Mesenchymal stem cell (in vitro differentiated cells and primary cell): ENCODE data around the gene PRKACA.
A peak's percentile ranks its signal among the peaks of the same experiment; 100 is the strongest.

Experiments
- DNase-seq: peaks from one replicate; pipeline ENCODE4 v3.0.0-alpha.2; 2013
- H2AFZ ChIP-seq: one replicate; pipeline ENCODE4 v1.6.1; 2013; ENCODE audit warnings: low read depth, mild to moderate bottlenecking, control low read depth, inconsistent platforms, low read length, moderate library complexity
- H2AK5ac ChIP-seq: 2 replicates; pipeline ENCODE4 v1.6.1; 2013; ENCODE audit warnings: low read length, moderate library complexity, mild to moderate bottlenecking, inconsistent platforms; ENCODE audit not compliant: severe bottlenecking
- H2BK120ac ChIP-seq: one replicate; pipeline ENCODE4 v1.6.1; 2013; ENCODE audit warnings: low read depth, mild to moderate bottlenecking, inconsistent platforms, low read length, moderate library complexity
- H2BK12ac ChIP-seq, 2 experiments: one replicate each; pipeline ENCODE4 v1.6.1; 2013; ENCODE audit warnings: inconsistent platforms in 2 of 2, low read length in 2 of 2, mild to moderate bottlenecking in 2 of 2, moderate library complexity in 2 of 2, control low read depth in 1 of 2
- H2BK15ac ChIP-seq: one replicate; pipeline ENCODE4 v1.6.1; 2013; ENCODE audit warnings: mild to moderate bottlenecking, low read depth, inconsistent platforms; ENCODE audit not compliant: poor library complexity, severe bottlenecking
- H2BK5ac ChIP-seq: 2 replicates; pipeline ENCODE4 v1.6.1; 2013; ENCODE audit warnings: low read depth, mild to moderate bottlenecking, low read length, control low read depth, inconsistent platforms; ENCODE audit not compliant: poor library complexity, severe bottlenecking
- H3K14ac ChIP-seq, 2 experiments: one replicate each; pipeline ENCODE4 v1.6.1; 2013; ENCODE audit warnings: inconsistent platforms in 2 of 2, low read length in 2 of 2, control low read depth in 1 of 2, mild to moderate bottlenecking in 1 of 2, moderate library complexity in 1 of 2
- H3K18ac ChIP-seq, 2 experiments: one replicate each; pipeline ENCODE4 v1.6.1; 2013; ENCODE audit warnings: inconsistent platforms in 2 of 2, low read length in 2 of 2, control low read depth in 1 of 2, low read depth in 1 of 2, mild to moderate bottlenecking in 1 of 2
- H3K23ac ChIP-seq, 2 experiments: one replicate each; pipeline ENCODE4 v1.6.1; 2013; ENCODE audit warnings: inconsistent platforms in 2 of 2, low read length in 2 of 2, mild to moderate bottlenecking in 2 of 2, moderate library complexity in 2 of 2, control low read depth in 1 of 2
- H3K27ac ChIP-seq: 2 replicates; pipeline ENCODE4 v1.5.1; 2013; ENCODE audit warnings: mild to moderate bottlenecking, moderate library complexity, low read length, control low read depth, inconsistent platforms; ENCODE audit not compliant: poor library complexity, severe bottlenecking
- H3K27me3 ChIP-seq, 2 experiments: 2 replicates each; pipeline versions ENCODE4 v1.6.1 to v1.7.0; 2013; ENCODE audit warnings: low read length in 2 of 2, mild to moderate bottlenecking in 2 of 2, moderate library complexity in 2 of 2, control low read depth in 1 of 2, inconsistent platforms in 1 of 2; ENCODE audit not compliant: control insufficient read depth in 1 of 2, insufficient read depth in 1 of 2
- H3K36me3 ChIP-seq, 2 experiments: 2 replicates each; pipeline versions ENCODE4 v1.6.1 to v1.7.0; 2013; ENCODE audit warnings: low read length in 2 of 2, control low read depth in 1 of 2, inconsistent platforms in 1 of 2, low read depth in 1 of 2, mild to moderate bottlenecking in 1 of 2; ENCODE audit not compliant: insufficient read depth in 2 of 2, control insufficient read depth in 1 of 2
- H3K4ac ChIP-seq, 2 experiments: one replicate each; pipeline ENCODE4 v1.6.1; 2013; ENCODE audit warnings: inconsistent platforms in 2 of 2, low read length in 2 of 2, mild to moderate bottlenecking in 2 of 2, moderate library complexity in 2 of 2, control low read depth in 1 of 2, low read depth in 1 of 2
- H3K4me1 ChIP-seq: 2 replicates; pipeline ENCODE4 v1.6.1; 2013; ENCODE audit warnings: low read depth, low read length, control low read depth; ENCODE audit not compliant: control insufficient read depth, insufficient read depth
- H3K4me2 ChIP-seq: 2 replicates; pipeline ENCODE4 v1.6.1; 2013; ENCODE audit warnings: low read length, mild to moderate bottlenecking, inconsistent platforms; ENCODE audit not compliant: poor library complexity, severe bottlenecking
- H3K4me3 ChIP-seq, 2 experiments: 2 replicates each; pipeline versions ENCODE4 v1.5.1 to v1.7.0; 2013; ENCODE audit warnings: low read length in 2 of 2, mild to moderate bottlenecking in 2 of 2, control low read depth in 1 of 2, low read depth in 1 of 2; ENCODE audit not compliant: insufficient read depth in 1 of 2
- H3K79me1 ChIP-seq: replicated peaks from 2 replicates; pipeline ENCODE4 v1.6.1; 2013; ENCODE audit warnings: mild to moderate bottlenecking, control low read depth, low read length, inconsistent platforms; ENCODE audit not compliant: poor library complexity, severe bottlenecking
- H3K9ac ChIP-seq: 2 replicates; pipeline ENCODE4 v1.7.0; 2013; ENCODE audit warnings: mild to moderate bottlenecking, low read length, moderate library complexity
- H3K9me3 ChIP-seq: 2 replicates; pipeline ENCODE4 v1.7.0; 2013; ENCODE audit warnings: mild to moderate bottlenecking, low read length; ENCODE audit not compliant: control insufficient read depth
- H4K8ac ChIP-seq: one replicate; pipeline ENCODE4 v1.6.1; 2013; ENCODE audit warnings: inconsistent platforms, mild to moderate bottlenecking, low read length, moderate library complexity
- H4K91ac ChIP-seq: one replicate; pipeline ENCODE4 v1.6.1; 2013; ENCODE audit warnings: mild to moderate bottlenecking, low read length, inconsistent platforms
- WGBS: methylation state at CpG from one replicate; pipeline ENCODE4 v1.1.7; 2013; ENCODE audit warnings: mixed read lengths; 5-methylcytosine and 5-hydroxymethylcytosine counted together

Gene PRKACA

DNA sequence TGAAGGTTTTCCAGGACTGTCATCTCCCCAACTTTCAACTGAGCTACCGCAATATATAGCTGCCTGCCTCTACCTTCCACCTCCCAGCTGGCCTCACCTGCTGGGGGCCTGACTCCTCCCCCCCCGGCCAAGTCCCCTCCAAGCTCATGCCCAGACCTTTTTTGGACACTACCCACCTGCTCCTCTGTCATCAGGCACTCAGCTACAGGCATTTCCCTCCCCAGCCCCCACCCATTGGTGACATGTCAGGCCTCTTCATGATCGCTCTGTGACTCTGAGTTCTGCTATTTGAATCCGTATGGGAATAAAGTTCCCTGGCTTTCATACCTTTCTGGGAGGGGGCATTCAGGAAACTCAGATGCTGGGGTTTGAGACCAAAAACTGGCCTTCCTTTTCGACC, 1.8 kb downstream of the PRKACA start:
- no peak overlapping the region for H3K27ac ChIP-seq
- peaks cover 52% of the 10 kb centered on the region for H3K4me1 ChIP-seq
- no peaks in the 10 kb centered on the region for H3K27me3 ChIP-seq
- H3K9ac ChIP-seq: peak overlapping the region; percentile 88
- H2AFZ ChIP-seq: no peak overlapping the region
- no peak overlapping the region for H3K14ac ChIP-seq
- no peak overlapping the region for H3K18ac ChIP-seq
- no peak for DNase-seq
- H3K4ac ChIP-seq: no peak overlapping the region
- no peak overlapping the region for H2BK5ac ChIP-seq
- H3K9me3 ChIP-seq: no peaks in the 10 kb centered on the region
- peak overlapping the region in 1 of 2 experiments; percentile 94 for H3K4me3 ChIP-seq
- H4K91ac ChIP-seq: no peak overlapping the region
- no peak overlapping the region for H2AK5ac ChIP-seq
- H3K4me2 ChIP-seq: no peak overlapping the region
- no peak overlapping the region for H3K23ac ChIP-seq
- no peak overlapping the region for H2BK12ac ChIP-seq
- no peak overlapping the region for H2BK15ac ChIP-seq
- peaks cover 0 to 4% of the 10 kb centered on the region in 2 experiments for H3K36me3 ChIP-seq
- peaks cover 42% of the 10 kb centered on the region for H3K79me1 ChIP-seq
- WGBS: 79% methylated on average over 5 of the region's 5 CpGs
- no peak overlapping the region for H2BK120ac ChIP-seq
- no peak overlapping the region for H4K8ac ChIP-seq

DNA sequence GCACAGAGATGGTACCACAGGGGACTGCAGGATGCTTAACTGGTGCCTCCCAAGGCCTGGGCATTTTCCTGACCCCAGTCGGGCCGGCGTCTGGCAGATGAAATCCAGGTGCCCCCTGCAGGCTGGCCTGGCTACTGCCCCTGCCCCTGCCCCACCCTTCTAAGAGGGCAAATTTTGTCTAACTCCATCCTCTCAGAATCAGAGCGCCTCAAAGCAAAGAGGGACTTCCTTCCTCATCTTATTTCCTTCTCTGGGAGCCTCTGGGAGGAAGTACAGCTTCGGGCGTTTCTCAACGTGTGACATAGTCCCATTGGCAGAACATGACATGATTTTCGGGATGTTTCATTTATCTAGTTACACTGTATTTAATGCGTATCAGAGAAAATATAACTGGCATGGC, 2.7 kb downstream of the PRKACA start:
- no peak overlapping the region for H4K8ac ChIP-seq
- 73% methylated on average over 8 of the region's 9 CpGs for WGBS
- no peak overlapping the region for H3K14ac ChIP-seq
- no peak overlapping the region for H2AK5ac ChIP-seq
- H3K4ac ChIP-seq: no peak overlapping the region
- H3K4me1 ChIP-seq: peaks cover 55% of the 10 kb centered on the region
- H3K9ac ChIP-seq: no peak overlapping the region
- H3K18ac ChIP-seq: no peak overlapping the region
- H2BK15ac ChIP-seq: no peak overlapping the region
- no peak overlapping the region for H4K91ac ChIP-seq
- no peaks in the 10 kb centered on the region for H3K9me3 ChIP-seq
- DNase-seq: no peak
- no peaks in the 10 kb centered on the region for H3K27me3 ChIP-seq
- no peak overlapping the region for H2BK5ac ChIP-seq
- H2BK12ac ChIP-seq: no peak overlapping the region
- H3K27ac ChIP-seq: no peak overlapping the region
- H3K36me3 ChIP-seq: peaks cover 0 to 4% of the 10 kb centered on the region in 2 experiments
- no peak overlapping the region for H2BK120ac ChIP-seq
- peak overlapping the region in 1 of 2 experiments; percentile 10 for H3K23ac ChIP-seq
- no peak overlapping the region for H3K4me2 ChIP-seq
- H3K79me1 ChIP-seq: peaks cover 45% of the 10 kb centered on the region
- no peak overlapping the region for H3K4me3 ChIP-seq
- H2AFZ ChIP-seq: no peak overlapping the region

DNA sequence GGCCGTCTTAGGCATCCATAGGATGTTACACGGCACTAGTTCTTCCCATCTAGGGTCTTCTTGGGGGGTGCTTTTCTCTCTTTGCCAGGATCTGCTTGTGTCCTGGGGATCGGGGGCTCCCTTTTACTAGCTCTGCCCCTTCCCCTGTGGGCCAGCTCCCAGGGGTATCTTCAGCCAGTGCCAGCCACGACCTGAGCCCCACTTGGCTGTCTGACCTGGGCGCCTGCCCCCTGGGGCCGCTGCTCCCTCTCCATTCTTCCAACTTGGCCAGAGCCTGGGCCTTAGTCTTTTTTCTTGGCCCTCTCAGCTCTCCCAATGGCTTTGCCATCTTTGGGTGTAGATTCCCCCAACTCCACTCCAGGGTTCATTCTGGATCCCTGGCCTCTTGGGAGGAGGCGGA, 3.1 kb downstream of the PRKACA start:
- Histone ChIP-seq H3K79me1 (peaks cover 45% of the 10 kb centered on the region), H2AK5ac (no peak overlapping the region), H3K14ac (no peak overlapping the region), H3K4me1 (peaks cover 54% of the 10 kb centered on the region), H4K8ac (no peak overlapping the region), H2BK12ac (peak overlapping the region in 1 of 2 experiments; percentile 23), H2BK120ac (no peak overlapping the region), H3K27me3 (no peaks in the 10 kb centered on the region), H3K23ac (peak overlapping the region in 1 of 2 experiments; percentile 10), H4K91ac (no peak overlapping the region), H3K4ac (no peak overlapping the region), H3K9ac (no peak overlapping the region), H2BK5ac (no peak overlapping the region), H2BK15ac (no peak overlapping the region), H3K27ac (no peak overlapping the region), H3K18ac (no peak overlapping the region), H3K9me3 (no peaks in the 10 kb centered on the region), H3K36me3 (peaks cover 0 to 4% of the 10 kb centered on the region in 2 experiments), H3K4me2 (no peak overlapping the region), H3K4me3 (no peak overlapping the region), H2AFZ (no peak overlapping the region)
- no peak for DNase-seq
- 95% methylated on average over 7 of the region's 7 CpGs for WGBS

DNA sequence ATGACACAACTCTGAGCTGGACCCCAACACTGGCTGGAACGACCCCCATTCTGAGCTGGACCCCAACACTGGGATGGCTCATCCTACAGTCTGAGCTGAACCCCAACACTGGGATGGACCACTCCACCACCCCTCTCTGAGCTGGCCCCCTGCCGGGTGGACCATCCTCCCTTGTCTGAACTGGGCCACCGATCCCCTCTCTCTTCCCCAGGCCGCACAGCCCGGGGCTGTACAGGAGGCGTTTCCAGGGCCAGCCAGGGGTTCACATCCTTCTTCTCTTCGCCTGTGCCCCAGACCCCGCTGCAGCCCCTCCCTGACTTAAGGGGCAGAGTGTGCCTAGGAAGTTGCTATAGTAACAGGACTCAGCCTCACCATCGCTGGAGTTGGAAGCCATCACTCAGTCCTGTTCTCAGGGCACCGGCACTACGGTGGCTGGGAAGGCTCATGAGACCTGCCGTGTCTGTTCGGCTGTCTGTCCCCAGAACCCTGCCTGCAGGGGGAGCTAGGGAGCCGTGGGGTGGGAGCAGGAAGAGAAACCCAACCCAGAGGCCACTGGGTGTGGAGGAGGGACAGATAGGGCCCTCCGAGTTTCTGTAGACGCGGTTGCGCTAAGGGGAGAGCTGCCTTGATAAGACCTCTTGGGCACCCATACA, 3.7 kb downstream of the PRKACA start:
- peaks cover 53% of the 10 kb centered on the region for H3K4me1 ChIP-seq
- peak overlapping the region in 1 of 2 experiments; percentile 84 for H3K4ac ChIP-seq
- no peaks in the 10 kb centered on the region for H3K9me3 ChIP-seq
- peaks cover 45% of the 10 kb centered on the region for H3K79me1 ChIP-seq
- no peak overlapping the region for H2BK5ac ChIP-seq
- H3K18ac ChIP-seq: peak overlapping the region; percentile 54 to 93
- no peaks in the 10 kb centered on the region for H3K27me3 ChIP-seq
- DNase-seq: no peak
- peak overlapping the region; percentile 66 for H4K91ac ChIP-seq
- H3K4me2 ChIP-seq: no peak overlapping the region
- peak overlapping the region; percentile 57 for H2AK5ac ChIP-seq
- no peak overlapping the region for H2BK15ac ChIP-seq
- peak overlapping the region; percentile 80 for H3K9ac ChIP-seq
- H3K36me3 ChIP-seq: peaks cover 0 to 4% of the 10 kb centered on the region in 2 experiments
- no peak overlapping the region for H3K4me3 ChIP-seq
- no peak overlapping the region for H2AFZ ChIP-seq
- no peak overlapping the region for H3K14ac ChIP-seq
- no peak overlapping the region for H3K27ac ChIP-seq
- H2BK120ac ChIP-seq: no peak overlapping the region
- H4K8ac ChIP-seq: peak overlapping the region; percentile 98
- H2BK12ac ChIP-seq: no peak overlapping the region
- 93% methylated on average over 18 of the region's 18 CpGs for WGBS
- no peak overlapping the region for H3K23ac ChIP-seq
